Measurements from ENCODE around the gene KRTAP4-8. TPM values are rescaled to one million over a fixed set of nuclear protein-coding genes. Genes with fewer than 3 reads are reported as not detected.
"Not testable (repeated sequence)": the region's sequence is repeated elsewhere in the genome, so short reads cannot be mapped to it uniquely, and the experiment has no call there.

The KRTAP4-8 gene
- total RNA-seq, 1 experiment from 2014 or later, result not detected

- intact Hi-C loops (cut with micrococcal nuclease; ENCODE audit: unreplicated experiment), result no loop called here
Observed at GRCh38 chr17:41126412-41126811, 28.5 kb upstream of the KRTAP4-8 start.

GRCh38 chr17:41125064-41125463, 27.1 kb upstream of the KRTAP4-8 start:
- no peaks in the 10 kb centered on the region for H3K9me3 ChIP-seq
- no peaks in the 10 kb centered on the region for H3K36me3 ChIP-seq (ENCODE audit: control insufficient read depth, insufficient read depth, low read length)
- intact Hi-C loops (cut with micrococcal nuclease; ENCODE audit: unreplicated experiment), result no loop called here
- no peak overlapping the region for H3K4me3 Mint-ChIP-seq (ENCODE audit: unreplicated experiment)
- H3K27me3 ChIP-seq (replicated peaks; ENCODE audit: control insufficient read depth, insufficient read depth, low read length), result no peaks in the 10 kb centered on the region
- no peaks in the 10 kb centered on the region for H3K4me1 Mint-ChIP-seq (ENCODE audit: low read depth, unreplicated experiment)
- no peak overlapping the region for H3K27ac Mint-ChIP-seq (ENCODE audit: unreplicated experiment)
- peaks cover 4% of the 10 kb centered on the region for H3K9me3 Mint-ChIP-seq (ENCODE audit: unreplicated experiment)
- ChIA-PET POLR2A (no interaction called here), CTCF (no interaction called here)
- DNase-seq, result no peak
- no peaks in the 10 kb centered on the region for H3K4me1 ChIP-seq
- H3K27me3 Mint-ChIP-seq (ENCODE audit: insufficient read depth, unreplicated experiment), result no peaks in the 10 kb centered on the region
- no TSS peak for BruUV-seq (replicated peaks)
- H3K36me3 Mint-ChIP-seq (ENCODE audit: insufficient read depth, unreplicated experiment), result no peaks in the 10 kb centered on the region
- H3K4me3 ChIP-seq (ENCODE audit: low read depth, low read length), result no peak overlapping the region
- no peak for TF ChIP-seq CTCF (IDR thresholded peaks at IDR 0.05; ENCODE audit: insufficient read depth in 1 of 2, low read depth in 1 of 2, low read length in 1 of 2, severe bottlenecking in 1 of 2, unreplicated experiment in 1 of 2)

More at GRCh38 chr17:41126412-41126811, 28.5 kb upstream of the KRTAP4-8 start:
- no peak for TF ChIP-seq CTCF (IDR thresholded peaks at IDR 0.05; ENCODE audit: insufficient read depth in 1 of 2, low read depth in 1 of 2, low read length in 1 of 2, severe bottlenecking in 1 of 2, unreplicated experiment in 1 of 2)
- Histone ChIP-seq H3K27me3 (replicated peaks; ENCODE audit: control insufficient read depth, insufficient read depth, low read length) (no peaks in the 10 kb centered on the region), H3K4me1 (no peaks in the 10 kb centered on the region), H3K36me3 (ENCODE audit: control insufficient read depth, insufficient read depth, low read length) (no peaks in the 10 kb centered on the region), H3K4me3 (ENCODE audit: low read depth, low read length) (no peak overlapping the region), H3K9me3 (no peaks in the 10 kb centered on the region)
- DNase-seq, result no peak
- no peak overlapping the region for H3K27ac Mint-ChIP-seq (ENCODE audit: unreplicated experiment)
- no peak overlapping the region for H3K4me3 Mint-ChIP-seq (ENCODE audit: unreplicated experiment)
- H3K9me3 Mint-ChIP-seq (ENCODE audit: unreplicated experiment), result peaks cover 12% of the 10 kb centered on the region
- POLR2A ChIA-PET, result no interaction called here
- no TSS peak for BruUV-seq (replicated peaks)
- H3K36me3 Mint-ChIP-seq (ENCODE audit: insufficient read depth, unreplicated experiment), result no peaks in the 10 kb centered on the region
- CTCF ChIA-PET, result no interaction called here
- H3K27me3 Mint-ChIP-seq (ENCODE audit: insufficient read depth, unreplicated experiment), result no peaks in the 10 kb centered on the region
- no peaks in the 10 kb centered on the region for H3K4me1 Mint-ChIP-seq (ENCODE audit: low read depth, unreplicated experiment)

GRCh38 chr17:41123991-41124371, 26.0 kb upstream of the KRTAP4-8 start, which contains the start of gene KRTAP4-12:
TSS of gene KRTAP4-12 (minus strand) at chr17:41124182. CDS start at chr17:41124122, 60 bp downstream.
- H3K27ac Mint-ChIP-seq (ENCODE audit: unreplicated experiment); H3K4me3 ChIP-seq (ENCODE audit: low read depth, low read length); H3K27me3 Mint-ChIP-seq (ENCODE audit: insufficient read depth, unreplicated experiment); H3K4me3 Mint-ChIP-seq (ENCODE audit: unreplicated experiment); intact Hi-C loops (cut with micrococcal nuclease; ENCODE audit: unreplicated experiment); H3K9me3 ChIP-seq; H3K36me3 Mint-ChIP-seq (ENCODE audit: insufficient read depth, unreplicated experiment); H3K4me1 ChIP-seq; DNase-seq; POLR2A ChIA-PET; H3K36me3 ChIP-seq (ENCODE audit: control insufficient read depth, insufficient read depth, low read length); H3K4me1 Mint-ChIP-seq (ENCODE audit: low read depth, unreplicated experiment); CTCF ChIA-PET; H3K27me3 ChIP-seq (replicated peaks; ENCODE audit: control insufficient read depth, insufficient read depth, low read length); H3K9me3 Mint-ChIP-seq (ENCODE audit: unreplicated experiment); BruUV-seq (replicated peaks): not testable (repeated sequence)

- DNase-seq; H3K4me1 Mint-ChIP-seq (ENCODE audit: low read depth, unreplicated experiment); H3K36me3 ChIP-seq (ENCODE audit: control insufficient read depth, insufficient read depth, low read length); H3K27me3 ChIP-seq (replicated peaks; ENCODE audit: control insufficient read depth, insufficient read depth, low read length); H3K4me1 ChIP-seq; H3K4me3 Mint-ChIP-seq (ENCODE audit: unreplicated experiment); intact Hi-C loops (cut with micrococcal nuclease; ENCODE audit: unreplicated experiment); H3K36me3 Mint-ChIP-seq (ENCODE audit: insufficient read depth, unreplicated experiment); CTCF ChIA-PET; BruUV-seq (replicated peaks); POLR2A ChIA-PET; H3K27me3 Mint-ChIP-seq (ENCODE audit: insufficient read depth, unreplicated experiment); H3K4me3 ChIP-seq (ENCODE audit: low read depth, low read length); H3K27ac Mint-ChIP-seq (ENCODE audit: unreplicated experiment); H3K9me3 Mint-ChIP-seq (ENCODE audit: unreplicated experiment); H3K9me3 ChIP-seq: not testable (repeated sequence)
Observed at GRCh38 chr17:41123292-41123990, 25.5 kb upstream of the KRTAP4-8 start.
